Measurements from ENCODE around the gene PIGU.
"Not testable (repeated sequence)": the region's sequence is repeated elsewhere in the genome, so short reads cannot be mapped to it uniquely, and the experiment has no call there.

PIGU gene

GRCh38 chr20:34676642-34677373 lies at the start of gene PIGU:
TSS of gene PIGU (minus strand) at chr20:34677092. CDS start at chr20:34677085, 7 bp downstream.
- FAIRE-seq, result peak; percentile 97
- DNase-seq (ENCODE audit: extremely low spot score, insufficient read length, low read depth), result peak; percentile 85

GRCh38 chr20:34724172-34724571 lies 47.3 kb upstream of the PIGU start:
- FAIRE-seq, result no peak

GRCh38 chr20:34722560-34722959 lies 45.7 kb upstream of the PIGU start:
- not testable (repeated sequence) for FAIRE-seq

More at GRCh38 chr20:34724172-34724571, 47.3 kb upstream of the PIGU start:
- DNase-seq (ENCODE audit: extremely low spot score, insufficient read length, low read depth), result no peak

GRCh38 chr20:34720266-34720665 lies 43.4 kb upstream of the PIGU start:
- no peak for DNase-seq (ENCODE audit: extremely low spot score, insufficient read length, low read depth)
- no peak for FAIRE-seq

More at GRCh38 chr20:34722560-34722959, 45.7 kb upstream of the PIGU start:
- not testable (repeated sequence) for DNase-seq (ENCODE audit: extremely low spot score, insufficient read length, low read depth)

- peak; percentile 54 for DNase-seq (ENCODE audit: extremely low spot score, insufficient read length, low read depth)
- peak; percentile 87 for FAIRE-seq
Measured at GRCh38 chr20:34719242-34720017, 42.5 kb upstream of the PIGU start.

- no peak for DNase-seq (ENCODE audit: extremely low spot score, insufficient read length, low read depth)
- no peak for FAIRE-seq
Measured at GRCh38 chr20:34717230-34718095, 40.6 kb upstream of the PIGU start.

GRCh38 chr20:34716921-34717229 lies 40.0 kb upstream of the PIGU start:
- FAIRE-seq (no peak), DNase-seq (ENCODE audit: extremely low spot score, insufficient read length, low read depth) (no peak)

GRCh38 chr20:34715384-34715783 lies 38.5 kb upstream of the PIGU start:
- DNase-seq (ENCODE audit: extremely low spot score, insufficient read length, low read depth) (no peak), FAIRE-seq (no peak)

GRCh38 chr20:34713944-34714515 lies 37.1 kb upstream of the PIGU start:
- not testable (repeated sequence) for FAIRE-seq; DNase-seq (ENCODE audit: extremely low spot score, insufficient read length, low read depth)

GRCh38 chr20:34713194-34713943 lies 36.5 kb upstream of the PIGU start:
- FAIRE-seq (no peak), DNase-seq (ENCODE audit: extremely low spot score, insufficient read length, low read depth) (no peak)

GRCh38 chr20:34712525-34713192 lies 35.8 kb upstream of the PIGU start:
- DNase-seq (ENCODE audit: extremely low spot score, insufficient read length, low read depth), result no peak
- FAIRE-seq, result no peak

GRCh38 chr20:34711813-34712430 lies 35.0 kb upstream of the PIGU start:
- DNase-seq (ENCODE audit: extremely low spot score, insufficient read length, low read depth), result no peak
- no peak for FAIRE-seq

- DNase-seq (ENCODE audit: extremely low spot score, insufficient read length, low read depth) (no peak), FAIRE-seq (no peak)
Measured at GRCh38 chr20:34710861-34711574, 34.1 kb upstream of the PIGU start.

- DNase-seq (ENCODE audit: extremely low spot score, insufficient read length, low read depth) (no peak), FAIRE-seq (no peak)
Measured at GRCh38 chr20:34710568-34710839, 33.6 kb upstream of the PIGU start.

GRCh38 chr20:34709831-34710567 lies 33.1 kb upstream of the PIGU start:
- no peak for FAIRE-seq
- DNase-seq (ENCODE audit: extremely low spot score, insufficient read length, low read depth), result peak; percentile 47

GRCh38 chr20:34709044-34709830 lies 32.3 kb upstream of the PIGU start:
- no peak for FAIRE-seq
- DNase-seq (ENCODE audit: extremely low spot score, insufficient read length, low read depth), result peak; percentile 56

GRCh38 chr20:34708621-34709043 lies 31.7 kb upstream of the PIGU start:
- FAIRE-seq (no peak), DNase-seq (ENCODE audit: extremely low spot score, insufficient read length, low read depth) (no peak)
